IgD-negative memory B cell (primary cell): ENCODE data around the gene SOX6. TPM values are rescaled to one million over a fixed set of nuclear protein-coding genes. Genes with fewer than 3 reads are reported as not detected.

ENCODE experiments used
- H3K27ac Mint-ChIP-seq, 3 donors: one replicate each; pipeline ENCODE4 v1.8.0; 2020 to 2022; ENCODE audit warnings: mild to moderate bottlenecking in 3 of 3, mixed read lengths in 3 of 3, moderate library complexity in 1 of 3
- H3K27me3 Mint-ChIP-seq: one replicate; pipeline ENCODE4 v1.8.0; 2021; ENCODE audit warnings: mixed read lengths
- H3K36me3 Mint-ChIP-seq: one replicate; pipeline ENCODE4 v1.8.0; 2020; ENCODE audit warnings: mild to moderate bottlenecking, mixed read lengths
- H3K4me1 Mint-ChIP-seq, 3 donors: one replicate each; pipeline ENCODE4 v1.8.0; 2020 to 2022; ENCODE audit warnings: mixed read lengths in 3 of 3, mild to moderate bottlenecking in 1 of 3
- H3K4me3 Mint-ChIP-seq, 4 donors: one replicate each; pipeline ENCODE4 v1.8.0; 2020 to 2022; ENCODE audit warnings: mild to moderate bottlenecking in 4 of 4, mixed read lengths in 4 of 4, moderate library complexity in 3 of 4
- H3K9me3 Mint-ChIP-seq, 3 donors: one replicate each; pipeline ENCODE4 v1.8.0; 2020 to 2021; ENCODE audit warnings: mixed read lengths in 3 of 3, mild to moderate bottlenecking in 1 of 3
- polyA plus RNA-seq: library from polyadenylated mRNA; unstranded; fragments of 300-500 nt; fragmentation: Illumina TruSeq; gene quantifications from one replicate; pipeline ENCODE4 v1.2.3, GENCODE V29; 2021

The SOX6 gene
- polyA plus RNA-seq, 1 donor from 2014 or later, result not detected

DNA sequence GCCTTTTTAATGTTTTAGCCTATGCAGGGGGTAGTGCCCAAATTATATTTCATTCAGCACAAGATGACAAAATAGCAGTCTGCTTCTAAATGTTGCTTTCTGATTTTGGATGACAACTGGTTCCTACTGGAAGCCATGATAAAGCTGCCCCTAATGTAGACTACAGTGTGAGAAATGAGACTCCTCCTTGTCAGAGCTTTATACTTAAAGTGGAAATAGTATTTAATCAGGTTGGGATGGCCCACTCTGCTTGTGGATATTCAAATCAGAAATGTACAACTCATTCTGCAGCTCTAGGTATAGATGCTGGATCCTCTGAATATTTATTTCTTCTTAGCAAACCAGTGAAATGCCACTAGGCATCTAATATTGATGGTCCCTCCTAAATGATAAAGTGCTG is 171.3 kb downstream of the SOX6 start:
- Mint-ChIP-seq H3K4me3 (no peak overlapping the region), H3K36me3 (no peaks in the 10 kb centered on the region), H3K27ac (no peak overlapping the region), H3K27me3 (no peaks in the 10 kb centered on the region), H3K4me1 (no peaks in the 10 kb centered on the region), H3K9me3 (peaks cover 0 to 4% (median 2%) of the 10 kb centered on the region in 3 donors)

DNA sequence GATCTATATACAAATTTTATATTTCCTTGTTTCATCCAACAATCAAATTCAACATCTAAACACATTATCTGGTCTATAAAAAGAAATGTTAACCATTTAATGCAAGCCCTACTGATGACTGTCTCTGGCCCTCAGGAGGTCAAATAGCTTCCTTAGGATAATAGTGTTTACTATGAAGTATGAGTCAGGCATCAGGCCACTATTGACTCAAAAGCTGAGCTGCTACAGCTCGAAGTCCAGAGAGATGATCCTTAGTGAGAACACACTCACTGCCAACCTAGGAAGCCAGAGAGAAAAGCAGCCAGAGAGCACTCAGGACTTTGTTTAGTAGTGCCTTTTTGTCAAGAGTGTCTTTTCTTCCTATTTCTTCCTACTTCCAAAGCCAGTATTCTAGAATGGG is 171.8 kb downstream of the SOX6 start:
- no peaks in the 10 kb centered on the region for H3K36me3 Mint-ChIP-seq
- H3K4me3 Mint-ChIP-seq, result no peak overlapping the region
- no peaks in the 10 kb centered on the region for H3K27me3 Mint-ChIP-seq
- no peak overlapping the region for H3K27ac Mint-ChIP-seq
- peaks cover 0 to 6% (median 2%) of the 10 kb centered on the region in 3 donors for H3K9me3 Mint-ChIP-seq
- H3K4me1 Mint-ChIP-seq, result no peaks in the 10 kb centered on the region

DNA sequence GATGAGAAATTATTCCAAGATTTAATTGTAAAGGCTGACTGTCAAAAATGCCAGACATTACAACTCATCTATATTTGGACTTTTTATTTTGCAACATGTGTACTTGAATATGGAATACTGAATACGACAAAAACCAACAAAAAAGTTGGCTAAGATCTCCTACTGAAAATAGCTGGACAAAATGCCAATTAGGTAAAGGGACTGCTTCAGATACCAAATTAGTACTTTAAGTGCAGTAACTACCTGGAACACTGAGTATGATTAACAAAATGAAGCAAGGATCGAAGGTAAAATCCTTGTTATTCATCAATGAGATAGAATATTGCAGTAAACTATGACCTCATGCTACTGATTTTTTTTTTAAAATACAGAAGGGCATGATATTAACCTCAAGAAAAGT is 173.8 kb downstream of the SOX6 start:
- Mint-ChIP-seq H3K36me3 (no peaks in the 10 kb centered on the region), H3K27ac (no peak overlapping the region), H3K27me3 (no peaks in the 10 kb centered on the region), H3K4me1 (no peaks in the 10 kb centered on the region), H3K4me3 (no peak overlapping the region), H3K9me3 (peaks cover 0 to 9% (median 0%) of the 10 kb centered on the region in 3 donors)

GRCh38 chr11:16180868-16181267 is 175.5 kb downstream of the SOX6 start:
- H3K36me3 Mint-ChIP-seq, result no peaks in the 10 kb centered on the region
- H3K9me3 Mint-ChIP-seq, result peaks cover 0 to 9% (median 0%) of the 10 kb centered on the region in 3 donors
- H3K27ac Mint-ChIP-seq, result no peak overlapping the region
- no peak overlapping the region for H3K4me3 Mint-ChIP-seq
- H3K27me3 Mint-ChIP-seq, result no peaks in the 10 kb centered on the region
- H3K4me1 Mint-ChIP-seq, result no peaks in the 10 kb centered on the region

- Mint-ChIP-seq H3K4me1 (no peaks in the 10 kb centered on the region), H3K4me3 (no peak overlapping the region), H3K27ac (no peak overlapping the region), H3K27me3 (no peaks in the 10 kb centered on the region), H3K9me3 (peaks cover 0 to 9% (median 0%) of the 10 kb centered on the region in 3 donors), H3K36me3 (no peaks in the 10 kb centered on the region)
Observed at GRCh38 chr11:16179676-16180075, 176.7 kb downstream of the SOX6 start.

DNA sequence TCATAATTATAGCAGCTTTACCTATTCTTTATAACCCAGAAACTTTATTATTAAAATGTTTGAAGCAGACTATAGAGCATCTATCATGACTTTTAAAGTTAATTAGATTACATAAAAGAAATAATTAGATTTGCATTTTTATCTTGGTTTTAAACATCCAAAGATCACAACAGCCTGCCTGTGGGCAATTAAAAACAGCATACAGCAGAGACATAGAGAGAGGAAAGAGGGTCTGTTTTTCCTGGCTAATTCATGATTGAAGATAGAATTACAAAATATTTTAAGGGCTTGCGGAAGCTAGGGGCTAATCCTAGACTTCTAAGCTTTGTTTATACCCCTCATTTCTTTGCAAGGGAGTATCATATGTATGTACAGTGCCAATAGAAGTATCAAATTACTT is 178.1 kb downstream of the SOX6 start:
- H3K4me3 Mint-ChIP-seq, result no peak overlapping the region
- no peaks in the 10 kb centered on the region for H3K27me3 Mint-ChIP-seq
- H3K36me3 Mint-ChIP-seq, result no peaks in the 10 kb centered on the region
- H3K27ac Mint-ChIP-seq, result no peak overlapping the region
- H3K9me3 Mint-ChIP-seq, result peaks cover 0 to 5% (median 0%) of the 10 kb centered on the region in 3 donors
- H3K4me1 Mint-ChIP-seq, result no peaks in the 10 kb centered on the region

- H3K27me3 Mint-ChIP-seq, result no peaks in the 10 kb centered on the region
- no peak overlapping the region for H3K4me3 Mint-ChIP-seq
- H3K27ac Mint-ChIP-seq, result no peak overlapping the region
- peaks cover 0 to 5% (median 0%) of the 10 kb centered on the region in 3 donors for H3K9me3 Mint-ChIP-seq
- H3K36me3 Mint-ChIP-seq, result no peaks in the 10 kb centered on the region
- H3K4me1 Mint-ChIP-seq, result no peaks in the 10 kb centered on the region
Observed at GRCh38 chr11:16177688-16178087, 178.7 kb downstream of the SOX6 start.

DNA sequence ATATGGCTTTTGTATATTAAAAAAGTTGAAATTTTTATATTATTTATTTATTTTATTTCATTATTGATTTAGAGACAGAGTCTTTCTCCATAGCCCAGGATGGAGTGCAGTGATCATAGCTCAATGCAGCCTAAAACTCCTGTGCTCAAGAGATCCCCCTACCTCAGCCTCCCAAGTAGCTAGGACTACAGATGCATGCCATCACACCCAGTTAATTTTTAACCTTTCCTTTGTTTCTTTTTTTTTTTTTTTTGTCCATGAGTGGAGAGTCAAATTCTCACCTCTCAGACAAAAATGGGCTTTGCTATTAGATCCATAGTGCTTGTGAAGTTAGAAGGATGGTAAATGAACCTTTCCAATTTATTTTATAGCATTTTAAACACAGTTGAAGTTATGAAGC is 182.5 kb downstream of the SOX6 start:
- Mint-ChIP-seq H3K36me3 (no peaks in the 10 kb centered on the region), H3K4me1 (no peaks in the 10 kb centered on the region), H3K9me3 (no peaks in the 10 kb centered on the region), H3K27me3 (no peaks in the 10 kb centered on the region), H3K27ac (no peak overlapping the region), H3K4me3 (no peak overlapping the region)

DNA sequence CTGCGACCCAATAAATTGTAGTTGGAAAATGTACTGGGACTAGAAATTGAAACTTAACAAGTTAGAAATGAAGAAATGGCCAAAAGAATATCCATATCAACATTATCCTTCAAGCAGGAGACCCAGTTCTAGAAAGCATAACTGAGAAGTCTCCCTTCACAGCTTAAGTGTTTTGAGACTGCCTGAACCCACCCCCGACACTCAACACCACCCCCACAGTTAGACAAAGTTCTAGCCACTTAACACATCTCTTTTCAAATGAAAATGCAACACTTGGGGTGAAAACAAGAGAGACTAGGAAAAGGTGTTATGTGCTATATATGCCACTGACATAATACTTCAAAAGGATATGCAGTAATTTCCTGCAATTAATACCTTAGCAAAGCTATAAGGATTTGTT is 184.5 kb downstream of the SOX6 start:
- H3K36me3 Mint-ChIP-seq, result no peaks in the 10 kb centered on the region
- H3K4me1 Mint-ChIP-seq, result no peaks in the 10 kb centered on the region
- no peak overlapping the region for H3K4me3 Mint-ChIP-seq
- H3K27ac Mint-ChIP-seq, result no peak overlapping the region
- no peaks in the 10 kb centered on the region for H3K27me3 Mint-ChIP-seq
- no peaks in the 10 kb centered on the region for H3K9me3 Mint-ChIP-seq

DNA sequence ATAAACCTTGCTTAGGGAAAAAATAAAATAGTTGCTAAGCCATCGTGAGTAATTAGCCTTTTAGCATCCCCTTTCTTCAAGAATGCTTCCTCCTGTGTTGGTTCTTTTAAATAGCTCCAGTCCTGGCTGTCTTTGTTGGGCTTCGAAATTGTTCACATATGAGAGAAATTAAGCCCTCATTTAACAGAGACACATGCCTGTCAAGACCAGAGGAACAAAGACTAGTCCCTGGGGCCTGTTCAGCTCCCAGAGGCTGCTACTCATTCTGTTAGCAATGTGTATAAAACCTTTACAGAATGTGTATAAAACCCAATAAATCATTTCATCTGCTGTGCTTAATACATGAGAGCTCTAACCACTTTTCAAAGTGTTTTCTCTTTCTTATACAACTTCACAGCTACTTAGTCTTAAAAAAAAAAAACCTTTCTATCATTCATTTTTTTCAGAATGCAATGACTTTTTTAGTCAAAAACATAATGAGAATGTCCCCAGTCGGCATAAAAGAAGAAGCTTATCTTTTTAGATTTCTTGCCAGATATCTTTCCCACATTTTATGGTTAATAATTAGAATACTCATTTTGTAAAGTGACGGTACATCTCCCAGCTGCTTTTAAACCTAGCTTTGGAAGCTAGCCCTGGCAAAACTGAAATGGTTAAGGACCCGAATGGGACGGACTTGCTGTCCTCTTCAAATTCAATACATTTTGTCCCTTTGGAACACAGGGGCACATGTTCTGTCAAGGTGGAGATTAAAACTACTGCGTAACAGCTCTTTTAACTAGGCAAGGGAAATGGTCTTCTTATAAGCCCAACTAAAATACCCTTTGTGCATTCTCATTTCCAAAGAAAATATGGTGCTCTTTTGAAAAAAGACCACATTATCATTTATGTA is 186.1 kb downstream of the SOX6 start:
- no peaks in the 10 kb centered on the region for H3K9me3 Mint-ChIP-seq
- H3K27ac Mint-ChIP-seq, result no peak overlapping the region
- H3K4me3 Mint-ChIP-seq, result no peak overlapping the region

GRCh38 chr11:16169541-16169940 is 186.8 kb downstream of the SOX6 start:
- H3K27ac Mint-ChIP-seq, result no peak overlapping the region
- no peaks in the 10 kb centered on the region for H3K4me1 Mint-ChIP-seq
- H3K27me3 Mint-ChIP-seq, result no peaks in the 10 kb centered on the region
- H3K36me3 Mint-ChIP-seq, result no peaks in the 10 kb centered on the region
- H3K4me3 Mint-ChIP-seq, result no peak overlapping the region
- no peaks in the 10 kb centered on the region for H3K9me3 Mint-ChIP-seq

More for the DNA sequence above, 186.1 kb downstream of the SOX6 start:
- no peaks in the 10 kb centered on the region for H3K36me3 Mint-ChIP-seq
- no peaks in the 10 kb centered on the region for H3K27me3 Mint-ChIP-seq
- H3K4me1 Mint-ChIP-seq, result no peaks in the 10 kb centered on the region

DNA sequence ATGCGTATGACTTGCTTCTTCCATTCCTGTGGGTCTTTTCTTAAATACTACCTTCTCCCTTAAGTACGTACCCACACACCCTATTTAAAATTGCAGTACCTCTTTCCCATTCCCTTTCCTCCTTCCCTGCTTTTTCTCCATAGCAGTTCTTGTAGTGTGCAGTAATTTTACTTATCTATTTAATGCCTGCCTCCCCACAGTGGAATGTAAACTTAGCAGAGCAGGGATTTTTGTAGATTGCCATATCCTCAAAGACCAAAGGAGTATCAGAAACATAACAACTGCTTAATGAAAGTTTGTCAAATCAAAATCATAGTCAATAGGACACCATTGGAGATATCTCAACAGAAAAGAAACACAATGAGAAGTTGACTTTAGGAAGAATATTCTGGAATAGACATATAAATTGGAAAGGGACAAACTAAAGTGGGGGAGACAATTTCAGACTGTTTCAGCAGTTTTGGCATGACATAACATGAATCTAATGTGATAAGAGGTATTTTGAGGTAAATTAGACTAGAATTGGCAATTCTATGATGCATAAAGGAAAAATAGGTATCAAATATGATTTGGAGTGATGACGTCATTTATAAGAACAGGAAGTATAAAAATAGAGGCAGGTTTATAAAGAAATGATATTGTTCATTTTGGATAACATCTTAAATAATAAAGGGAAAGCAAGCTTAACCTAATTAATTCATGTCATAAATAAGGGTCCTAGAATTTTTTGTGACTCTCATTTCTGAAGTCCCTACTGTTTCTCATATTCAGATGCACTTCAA is 188.4 kb downstream of the SOX6 start:
- Mint-ChIP-seq H3K4me1 (no peaks in the 10 kb centered on the region), H3K36me3 (no peaks in the 10 kb centered on the region), H3K9me3 (peaks cover 0 to 3% (median 0%) of the 10 kb centered on the region in 3 donors), H3K27ac (no peak overlapping the region), H3K27me3 (no peaks in the 10 kb centered on the region), H3K4me3 (no peak overlapping the region)

DNA sequence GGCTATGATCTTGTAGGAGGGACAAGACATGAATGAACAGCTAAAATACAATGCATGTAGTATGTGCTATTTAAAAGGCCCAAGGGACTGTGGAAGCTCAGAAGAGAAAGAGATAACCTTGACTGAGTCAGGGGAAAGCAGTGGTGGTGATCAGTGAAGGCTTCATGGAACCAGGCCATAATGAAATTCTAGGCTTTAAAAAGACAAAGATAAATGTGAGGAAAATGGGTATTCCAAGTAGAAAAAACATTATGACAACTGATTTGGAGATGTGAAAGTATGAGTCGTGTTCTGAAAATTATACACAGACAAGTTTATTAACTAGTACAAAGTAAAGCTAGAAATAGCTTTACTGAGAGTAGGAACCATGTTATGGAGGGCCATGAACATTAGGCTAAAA is 189.8 kb downstream of the SOX6 start:
- no peak overlapping the region for H3K4me3 Mint-ChIP-seq

DNA sequence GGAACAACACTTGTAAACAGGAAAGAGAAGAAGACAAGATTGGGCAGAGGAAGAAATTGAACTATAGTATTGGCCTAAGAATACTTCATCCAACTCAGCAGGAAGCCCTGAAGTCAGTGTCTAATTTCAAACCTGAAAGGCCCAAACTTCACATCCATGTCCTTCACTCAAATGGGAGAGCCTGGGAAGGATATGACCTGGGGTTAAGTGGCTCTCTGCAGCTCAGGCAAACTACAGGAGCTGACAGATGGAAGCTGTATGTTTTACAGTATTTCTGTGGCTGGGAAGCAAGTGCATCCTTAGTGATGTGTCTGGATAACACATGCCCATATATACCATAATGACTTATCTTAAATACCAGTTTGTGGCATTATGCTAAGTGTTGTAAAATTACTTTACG is 196.2 kb downstream of the SOX6 start:
- peaks cover 0 to 3% (median 0%) of the 10 kb centered on the region in 3 donors for H3K9me3 Mint-ChIP-seq
- H3K4me1 Mint-ChIP-seq, result no peaks in the 10 kb centered on the region
- no peak overlapping the region for H3K4me3 Mint-ChIP-seq
- no peaks in the 10 kb centered on the region for H3K36me3 Mint-ChIP-seq
- H3K27ac Mint-ChIP-seq, result no peak overlapping the region
- H3K27me3 Mint-ChIP-seq, result no peaks in the 10 kb centered on the region

More for the DNA sequence above, 189.8 kb downstream of the SOX6 start:
- H3K36me3 Mint-ChIP-seq, result no peaks in the 10 kb centered on the region
- no peaks in the 10 kb centered on the region for H3K4me1 Mint-ChIP-seq
- peaks cover 0 to 3% (median 0%) of the 10 kb centered on the region in 3 donors for H3K9me3 Mint-ChIP-seq
- no peaks in the 10 kb centered on the region for H3K27me3 Mint-ChIP-seq
- no peak overlapping the region for H3K27ac Mint-ChIP-seq

- H3K4me3 Mint-ChIP-seq, result no peak overlapping the region
- no peaks in the 10 kb centered on the region for H3K4me1 Mint-ChIP-seq
- peaks cover 0 to 6% (median 0%) of the 10 kb centered on the region in 3 donors for H3K9me3 Mint-ChIP-seq
- no peaks in the 10 kb centered on the region for H3K36me3 Mint-ChIP-seq
- H3K27me3 Mint-ChIP-seq, result no peaks in the 10 kb centered on the region
- no peak overlapping the region for H3K27ac Mint-ChIP-seq
Observed at GRCh38 chr11:16158426-16158994, 197.8 kb downstream of the SOX6 start.
